Heart right ventricle (tissue), 16 donors: ENCODE data around the gene TNK2. TPM values are rescaled to one million over a fixed set of nuclear protein-coding genes. Genes with fewer than 3 reads are reported as not detected.

Experiments
- ATAC-seq, 8 donors: fragments of 200-7000 bp; cut with Tn5 transposase; one replicate each; pipeline ENCODE4 v1.9.1; 2020; ENCODE audit warnings: mild to moderate bottlenecking in 8 of 8, moderate library complexity in 8 of 8, moderate number of reproducible peaks in 1 of 8
- DNase-seq, 2 donors: peaks; one replicate each; pipeline ENCODE4 v3.0.0-alpha.2; 2020
- H3K27ac ChIP-seq, 10 donors: fragments of 200-600 bp; sonication (generic) in 2 of 10; one replicate each; pipeline versions ENCODE4 v1.5.0 to v1.8.0; 2020 to 2022; ENCODE audit warnings: mild to moderate bottlenecking in 3 of 10
- H3K27me3 ChIP-seq, 7 donors: fragments of 200-600 bp; one replicate each; pipeline ENCODE4 v1.8.0; 2021 to 2022; ENCODE audit warnings: mild to moderate bottlenecking in 2 of 7
- H3K36me3 ChIP-seq, 9 donors: fragments of 200-600 bp; sonication (generic) in 1 of 9; one replicate each; pipeline versions ENCODE4 v1.5.0 to v1.8.0; 2020 to 2022; ENCODE audit warnings: mild to moderate bottlenecking in 2 of 9
- H3K4me1 ChIP-seq, 9 donors: fragments of 200-600 bp; sonication (generic) in 1 of 9; one replicate each; pipeline versions ENCODE4 v1.5.0 to v1.8.0; 2020 to 2022; ENCODE audit warnings: mild to moderate bottlenecking in 4 of 9
- H3K4me3 ChIP-seq, 10 donors: fragments of 200-600 bp; sonication (generic) in 2 of 10; one replicate each; pipeline versions ENCODE4 v1.5.0 to v1.8.0; 2020 to 2022; ENCODE audit warnings: mild to moderate bottlenecking in 7 of 10, moderate library complexity in 2 of 10
- H3K9me3 ChIP-seq, 11 donors: fragments of 200-600 bp in 10 of 11; sonication (generic) in 2 of 11; one replicate each; pipeline versions ENCODE4 v1.5.0 to v1.8.0; 2013 to 2022; ENCODE audit warnings: mild to moderate bottlenecking in 2 of 11, control low read depth in 1 of 11, moderate library complexity in 1 of 11
- WGBS, 2 donors: extraction: QIAGEN DNeasy Blood & Tissue Kit; methylation state at CpG; one replicate each; pipeline ENCODE4 v1.1.7; 2013; ENCODE audit warnings: inconsistent platforms in 1 of 2; 5-methylcytosine and 5-hydroxymethylcytosine counted together
- intact Hi-C, 10 donors: fragments of 100-400 bp; cut with DNase I; formaldehyde crosslinking; loops; one replicate each; pipeline versions ENCODE4 v1.11.1 to v1.14.2; 2022
- polyA plus RNA-seq, 2 donors: library from polyadenylated mRNA; stranded (reverse); fragments of 200-250 nt; gene quantifications; one replicate each; pipeline ENCODE4 v1.2.3, GENCODE V29; 2013
- total RNA-seq, 10 donors: library from RNA; stranded (reverse); fragmentation: NEBNext Ultra II Directional in 3 of 10; extraction: Animal tissue kit (Norgen Biotek cat#: 25700) in 3 of 10; gene quantifications; one replicate each; pipeline versions ENCODE4 v1.2.1 to v1.2.4, GENCODE V29; 2021 to 2023
- TF ChIP-seq, protein P1 (sequence below), 9 donors: fragments of 200-600 bp; sonication (generic) in 2 of 9; IDR thresholded peaks; one replicate each; pipeline versions ENCODE4 v1.5.0 to v1.8.0; 2021 to 2022; ENCODE audit warnings: antibody characterized with exemption in 9 of 9, mild to moderate bottlenecking in 5 of 9, moderate library complexity in 1 of 9
- donor health status: Arrhythmogenic right ventricular cardiomyopathy.
- donor health status: ischemic (EF 13 %, LVEDD 7.1; RV severe dilation, severe dysfunction).
- donor health status: healthy with polysubstance abuse.
- donor health status: DM: no; HTN: yes; CAD: no.
- donor health status: DM: no; HTN: no; CAD: no.
- donor health status: ischemic (EF 25% LVEDD 6.9; RV normal size, moderate dysfunction).
- donor health status: ischemic (EF 25% LVEDD 5.7; RV mildly dilated, moderate dysfunction).
- donor health status: healthy.
- donor health status: DM: yes; HTN: yes; CAD: no.
- donor health status: Ischemic cardiomyopathy.
- donor health status: ischemic (EF 35%, LVEDD 5.7; RV mildly dilated, moderate dysfunction).
- donor health status: nonischemic (EF 11% LVEDD 7.7; RV severe dilation, severe dysfunction).
- donor health status: DM: yes; HTN: yes; CAD: no.
- donor health status: PGD.
- donor health status: ischemic (EF 29% LVEDD 5.4; RV normal size, mild dysfunction).
- donor health status: nonischemic (EF 23%, LVEDD 6.1; RV moderate dilation, normal function).

Gene TNK2
- total and polyA plus RNA-seq, 12 donors, result 17.6 to 48.3 (median 32.5) TPM

DNA sequence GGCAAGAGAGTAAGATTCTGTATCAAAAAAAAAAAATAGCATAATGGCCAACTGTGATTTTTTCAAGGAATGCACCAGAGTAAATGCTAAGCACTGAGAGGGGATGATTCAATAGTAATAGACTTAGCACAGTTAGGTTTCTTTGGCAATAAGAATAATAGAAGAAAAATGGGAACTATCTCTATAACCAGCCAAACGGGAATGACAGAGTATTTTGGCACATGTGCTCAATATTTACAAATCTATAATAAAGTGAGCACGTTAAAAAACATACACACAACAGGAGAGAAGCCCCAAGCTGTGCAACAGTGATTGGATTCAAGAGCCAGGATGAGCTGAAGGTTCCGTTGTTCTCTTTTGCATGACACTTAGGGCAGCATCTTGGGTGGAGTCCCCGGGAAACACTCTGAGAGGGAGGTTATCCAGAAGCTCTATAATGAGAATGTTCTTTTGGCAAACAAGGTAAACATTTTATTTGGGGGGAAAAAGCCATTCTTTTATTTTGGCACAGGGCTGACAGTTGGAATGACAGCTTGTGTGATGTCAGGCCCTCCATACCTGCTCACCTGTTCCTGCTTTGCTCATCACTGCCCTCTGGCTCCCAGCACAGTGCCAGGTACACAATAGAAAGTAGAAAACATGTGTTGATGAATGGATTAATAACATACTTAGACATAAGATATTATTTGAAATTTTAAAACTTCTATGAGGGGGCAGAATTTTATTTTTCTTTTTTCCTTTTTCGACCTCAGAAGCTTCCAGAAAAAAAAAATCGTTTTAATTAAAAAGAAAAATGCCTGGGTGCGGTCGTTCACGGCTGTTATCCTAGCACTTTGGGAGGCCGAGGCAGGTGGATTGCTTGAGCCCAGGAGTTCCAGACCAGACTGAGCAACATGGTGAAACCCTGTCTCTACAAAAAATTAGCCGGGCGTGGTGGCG is 52.6 kb downstream of the TNK2 start:
- WGBS, 2 donors, result 83 to 85% methylated on average over 13 of the region's 13 CpGs
- intact Hi-C loops, result loop anchor here in 2 of 10 donors (5.0 kb wide), 2 partner anchors 37 to 57 kb away; no protein-coding TSS in a partner anchor
- ATAC-seq, result no peak

DNA sequence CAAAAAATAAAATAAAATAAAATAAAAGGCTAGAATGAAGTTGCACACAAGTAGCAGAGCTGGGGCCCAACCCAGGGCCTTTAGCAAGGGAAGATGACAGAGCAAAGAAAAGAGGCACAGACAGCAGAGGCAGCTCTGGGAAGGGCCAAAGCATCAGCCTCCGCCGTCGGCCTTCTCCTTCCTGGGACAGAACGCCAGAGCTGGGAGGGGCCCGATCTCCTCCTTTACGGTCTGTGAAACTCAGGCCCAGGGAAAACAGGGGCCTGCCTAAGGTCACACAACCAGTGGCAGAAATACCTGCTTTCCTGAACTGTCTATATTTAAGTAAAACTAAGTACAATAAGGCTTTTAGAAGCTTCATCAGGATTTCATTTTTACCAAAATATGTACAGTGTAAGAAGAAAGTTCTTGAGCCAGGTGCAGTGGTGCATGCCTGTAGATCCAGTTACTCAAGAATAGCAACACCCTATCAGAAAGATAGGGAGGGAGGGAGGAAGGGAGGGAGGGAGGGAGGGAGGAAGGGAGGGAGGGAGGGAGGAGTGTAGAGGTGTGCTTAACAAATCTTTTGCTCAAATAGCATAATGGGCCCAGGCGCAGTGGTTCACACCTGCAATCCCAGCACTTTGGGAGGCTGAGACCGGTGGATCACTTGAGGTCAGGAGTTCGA is 53.6 kb downstream of the TNK2 start:
- TF ChIP-seq, protein P1, sequence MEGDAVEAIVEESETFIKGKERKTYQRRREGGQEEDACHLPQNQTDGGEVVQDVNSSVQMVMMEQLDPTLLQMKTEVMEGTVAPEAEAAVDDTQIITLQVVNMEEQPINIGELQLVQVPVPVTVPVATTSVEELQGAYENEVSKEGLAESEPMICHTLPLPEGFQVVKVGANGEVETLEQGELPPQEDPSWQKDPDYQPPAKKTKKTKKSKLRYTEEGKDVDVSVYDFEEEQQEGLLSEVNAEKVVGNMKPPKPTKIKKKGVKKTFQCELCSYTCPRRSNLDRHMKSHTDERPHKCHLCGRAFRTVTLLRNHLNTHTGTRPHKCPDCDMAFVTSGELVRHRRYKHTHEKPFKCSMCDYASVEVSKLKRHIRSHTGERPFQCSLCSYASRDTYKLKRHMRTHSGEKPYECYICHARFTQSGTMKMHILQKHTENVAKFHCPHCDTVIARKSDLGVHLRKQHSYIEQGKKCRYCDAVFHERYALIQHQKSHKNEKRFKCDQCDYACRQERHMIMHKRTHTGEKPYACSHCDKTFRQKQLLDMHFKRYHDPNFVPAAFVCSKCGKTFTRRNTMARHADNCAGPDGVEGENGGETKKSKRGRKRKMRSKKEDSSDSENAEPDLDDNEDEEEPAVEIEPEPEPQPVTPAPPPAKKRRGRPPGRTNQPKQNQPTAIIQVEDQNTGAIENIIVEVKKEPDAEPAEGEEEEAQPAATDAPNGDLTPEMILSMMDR (IDR thresholded peaks at IDR 0.05), result no peak
- 63 to 66% methylated on average over 9 of the region's 9 CpGs for WGBS, 2 donors
- no peak for DNase-seq

More for the DNA sequence above, 52.6 kb downstream of the TNK2 start:
- no peaks in the 10 kb centered on the region for H3K9me3 ChIP-seq
- H3K4me1 ChIP-seq, result peaks cover 0 to 12% (median 5%) of the 10 kb centered on the region in 9 donors
- peaks cover 0 to 5% (median 0%) of the 10 kb centered on the region in 7 donors for H3K27me3 ChIP-seq
- no peaks in the 10 kb centered on the region for H3K36me3 ChIP-seq
- H3K4me3 ChIP-seq, result no peak overlapping the region
- TF ChIP-seq, protein P1 (IDR thresholded peaks at IDR 0.05), result no peak
- no peak overlapping the region for H3K27ac ChIP-seq
- no peak for DNase-seq

DNA sequence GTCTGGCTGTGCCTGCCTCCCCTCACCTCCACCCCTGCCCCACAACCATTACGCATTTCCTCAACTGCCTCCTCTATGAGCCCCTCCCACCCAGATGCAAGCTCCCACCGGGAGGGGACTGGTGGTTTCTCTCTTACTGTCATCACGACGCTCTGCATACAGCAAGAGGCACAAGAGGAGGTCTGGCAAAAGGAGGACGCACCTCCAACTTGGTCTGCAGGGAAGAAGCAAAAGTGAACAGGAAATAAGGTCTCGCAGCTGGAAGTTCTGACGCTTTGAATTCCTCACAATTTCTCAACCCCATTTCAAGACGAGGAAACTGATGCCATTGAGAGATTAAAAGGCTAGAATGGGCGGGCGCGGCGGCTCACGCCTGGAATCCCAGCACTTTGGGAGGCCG is 54.4 kb downstream of the TNK2 start:
- no peak for DNase-seq
- intact Hi-C loops, result loop anchor here in 1 of 10 donors (5.0 kb wide), 1 partner anchor 663 kb away; the partner anchor contains the start of gene SMCO1
- Histone ChIP-seq H3K27me3 (peaks cover 0 to 5% (median 0%) of the 10 kb centered on the region in 7 donors), H3K36me3 (no peaks in the 10 kb centered on the region), H3K4me3 (no peak overlapping the region), H3K27ac (no peak overlapping the region), H3K4me1 (peaks cover 0 to 9% (median 0%) of the 10 kb centered on the region in 9 donors), H3K9me3 (no peaks in the 10 kb centered on the region)
- TF ChIP-seq, protein P1 (IDR thresholded peaks at IDR 0.05), result no peak
- WGBS, 2 donors, result 73 to 81% methylated on average over 14 of the region's 14 CpGs
- no peak for ATAC-seq

More for the DNA sequence above, 53.6 kb downstream of the TNK2 start:
- H3K4me3 ChIP-seq, result no peak overlapping the region
- intact Hi-C loops, result loop anchor here in 3 of 10 donors (5.0 kb wide), 3 partner anchors 38 to 663 kb away; partner anchors contain the start of gene SMCO1 (in 1 of the 3)
- H3K36me3 ChIP-seq, result no peaks in the 10 kb centered on the region
- no peak overlapping the region for H3K27ac ChIP-seq
- ATAC-seq, result no peak
- no peaks in the 10 kb centered on the region for H3K9me3 ChIP-seq
- peaks cover 0 to 5% (median 0%) of the 10 kb centered on the region in 7 donors for H3K27me3 ChIP-seq
- peaks cover 0 to 13% (median 3%) of the 10 kb centered on the region in 9 donors for H3K4me1 ChIP-seq

DNA sequence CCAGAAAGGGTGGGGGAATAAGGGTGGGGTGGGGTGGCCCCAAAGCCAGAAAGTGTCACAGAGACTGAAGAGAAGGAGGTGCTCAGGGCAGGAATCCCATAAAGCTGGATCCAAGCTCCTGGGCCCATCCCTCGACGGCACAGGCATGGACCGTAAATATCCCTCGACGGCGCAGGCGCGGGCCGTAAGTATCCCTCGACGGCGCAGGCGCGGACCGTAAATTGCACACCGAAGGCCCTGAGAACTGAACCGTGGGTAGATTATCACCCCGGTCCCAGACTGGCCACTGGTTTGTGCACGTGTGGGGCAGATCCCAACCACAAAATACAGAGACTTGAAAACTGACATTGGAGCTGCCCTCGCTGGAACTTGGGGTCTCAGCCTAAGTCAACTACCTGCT is 55.3 kb downstream of the TNK2 start:
- DNase-seq (no peak), ATAC-seq (no peak)
- no peaks in the 10 kb centered on the region for H3K9me3 ChIP-seq
- peaks cover 0 to 5% (median 0%) of the 10 kb centered on the region in 7 donors for H3K27me3 ChIP-seq
- 95 to 96% methylated on average over 20 of the region's 20 CpGs for WGBS, 2 donors
- H3K36me3 ChIP-seq, result no peaks in the 10 kb centered on the region
- intact Hi-C loops, result loop anchor here in 1 of 10 donors (5.0 kb wide), 1 partner anchor 664 kb away; the partner anchor contains the start of gene SMCO1
- TF ChIP-seq, protein P1 (IDR thresholded peaks at IDR 0.05), result no peak
- H3K27ac ChIP-seq, result no peak overlapping the region
- H3K4me1 ChIP-seq, result peaks cover 0 to 9% (median 0%) of the 10 kb centered on the region in 9 donors
- H3K4me3 ChIP-seq, result no peak overlapping the region
